ENCODE measurements around the gene PLS3. TPM values are rescaled to one million over a fixed set of nuclear protein-coding genes. Genes with fewer than 3 reads are reported as not detected.

Gene PLS3, protein sequence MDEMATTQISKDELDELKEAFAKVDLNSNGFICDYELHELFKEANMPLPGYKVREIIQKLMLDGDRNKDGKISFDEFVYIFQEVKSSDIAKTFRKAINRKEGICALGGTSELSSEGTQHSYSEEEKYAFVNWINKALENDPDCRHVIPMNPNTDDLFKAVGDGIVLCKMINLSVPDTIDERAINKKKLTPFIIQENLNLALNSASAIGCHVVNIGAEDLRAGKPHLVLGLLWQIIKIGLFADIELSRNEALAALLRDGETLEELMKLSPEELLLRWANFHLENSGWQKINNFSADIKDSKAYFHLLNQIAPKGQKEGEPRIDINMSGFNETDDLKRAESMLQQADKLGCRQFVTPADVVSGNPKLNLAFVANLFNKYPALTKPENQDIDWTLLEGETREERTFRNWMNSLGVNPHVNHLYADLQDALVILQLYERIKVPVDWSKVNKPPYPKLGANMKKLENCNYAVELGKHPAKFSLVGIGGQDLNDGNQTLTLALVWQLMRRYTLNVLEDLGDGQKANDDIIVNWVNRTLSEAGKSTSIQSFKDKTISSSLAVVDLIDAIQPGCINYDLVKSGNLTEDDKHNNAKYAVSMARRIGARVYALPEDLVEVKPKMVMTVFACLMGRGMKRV
- 252 and 370 TPM in 2 replicates for total RNA-seq (2012; rRNA removed)
- polyA plus RNA-seq (2012; rRNA removed): 123 and 158 TPM in 2 replicates
- 14.7 and 45.1 TPM in 2 replicates for polyA plus RNA-seq (2012; cell fraction: cytosol; rRNA removed)
- 5.9 and 65.2 TPM in 2 replicates for polyA plus RNA-seq (2012; cell fraction: nucleus; rRNA removed; ENCODE audit: low replicate concordance)
- percentile 89 among the genes with signal in this experiment for Bru-seq, nascent RNA
- percentile 79 among the genes with signal in this experiment for BruChase-seq, experiment 1, labeled RNA remaining after a 6-hour chase
- BruChase-seq, experiment 2, labeled RNA remaining after a 2-hour chase: percentile 68 among the genes with signal in this experiment
- long read RNA-seq, transcript PLS3-209 (16 exons, 3,037 nt): minor isoform, 6 of 345 reads
- long read RNA-seq, transcript PLS3-202 (16 exons, 3,280 nt): major isoform, 304 of 345 reads
- long read RNA-seq, partial matches to known transcripts: 12 of 345 reads
- long read RNA-seq, other reads (novel, unspliced or antisense): 23 of 345 reads

- Histone ChIP-seq H4K20me1 (ENCODE audit: insufficient read depth, low read length) (peaks cover 4% of the 10 kb centered on the region; the same call in 1 of the 2 replicates), H3K18ac (ENCODE audit: low read depth, low read length) (peak within 1 kb of the TSS; percentile 95), H3K23ac (ENCODE audit: low read depth, low read length) (peak within 1 kb of the TSS; percentile 90), H3K4me2 (ENCODE audit: low read depth, low read length) (peak within 1 kb of the TSS; percentile 79), H2BK20ac (ENCODE audit: low read depth, low read length) (peak within 1 kb of the TSS; percentile 58; the same call in 1 of the 2 replicates), H3K4ac (ENCODE audit: low read depth, low read length) (peak within 1 kb of the TSS; percentile 84), H3K79me1 (ENCODE audit: low read depth in 1 of 2, low read length in 2 of 2) (peaks cover 0 to 5% of the 10 kb centered on the region in 2 experiments; a peak in 1 of 4 replicates), H2AK5ac (ENCODE audit: low read depth, low read length) (peak within 1 kb of the TSS; percentile 69), H3K36me3 (ENCODE audit: control insufficient read depth, insufficient read depth, low read length) (no peaks in the 10 kb centered on the region), H3K4me3 (ENCODE audit: insufficient read depth, low read depth, low read length) (peak within 1 kb of the TSS; percentile 99), H4K91ac (ENCODE audit: insufficient read depth, low read depth, low read length) (peak within 1 kb of the TSS; percentile 78), H3K9me3 (ENCODE audit: control insufficient read depth, insufficient read depth, low read length) (no peaks in the 10 kb centered on the region), H3K9me1 (ENCODE audit: insufficient read depth, low read length) (no peaks in the 10 kb centered on the region), H2BK120ac (ENCODE audit: low read depth, low read length) (peak within 1 kb of the TSS; percentile 65), H3K27ac (ENCODE audit: insufficient read depth, low read length) (peak within 1 kb of the TSS; percentile 99), H3K9ac (ENCODE audit: low read depth, low read length) (peak within 1 kb of the TSS; percentile 99), H3K27me3 (ENCODE audit: control insufficient read depth, insufficient read depth, low read length) (peaks cover 2% of the 10 kb centered on the region; the same call in 1 of the 2 replicates), H2BK5ac (ENCODE audit: low read depth, low read length, poor library complexity, severe bottlenecking) (peak within 1 kb of the TSS; percentile 92), H4K5ac (ENCODE audit: low read depth, low read length) (peak within 1 kb of the TSS; percentile 75), H2AFZ (replicated peaks; ENCODE audit: low read length, poor library complexity) (peak within 1 kb of the TSS; percentile 82), H2BK15ac (ENCODE audit: low read depth, low read length) (peak within 1 kb of the TSS; percentile 81), H3K56ac (ENCODE audit: extremely low read depth, insufficient read depth, low read length) (peak within 1 kb of the TSS; percentile 83), H2AK9ac (replicated peaks; ENCODE audit: low read depth, low read length, poor library complexity) (peak within 1 kb of the TSS; percentile 93), H4K8ac (ENCODE audit: low read depth in 2 of 2, low read length in 2 of 2) (peak within 1 kb of the TSS; percentile 81 to 82), H3K4me1 (ENCODE audit: control insufficient read depth, insufficient read depth, low read length) (peaks cover 3% of the 10 kb centered on the region), H3K14ac (replicated peaks; ENCODE audit: low read depth, low read length) (peak within 1 kb of the TSS; percentile 84)
- ChIA-PET CTCF (interaction anchor here (0.6 kb wide), 1 partner anchor 99 kb away, joined by 3 read pairs; no protein-coding TSS in a partner anchor), POLR2A (ENCODE audit: unreplicated experiment) (no interaction called here)
- in situ Hi-C loops (cut with MboI; ENCODE audit: low sequenced_read_pairs): loop anchor here (5.0 kb wide), 1 partner anchor 219 kb away; no protein-coding TSS in a partner anchor
- intact Hi-C loops (cut with micrococcal nuclease): loop anchor here (1.0 to 5.0 kb wide), 3 partner anchors 82 to 329 kb away; partner anchors contain the start of gene LRCH2
- dilution Hi-C loops (cut with HindIII; ENCODE audit: low sequenced_read_pairs, unreplicated experiment): no loop called here
- whole genome bisulfite sequencing, 2 experiments (ENCODE audit: extremely low coverage in 2 of 2, insufficient read length in 1 of 2): 8% methylated on average over 10 of the region's 40 CpGs; no CpG with 5 or more reads in 1 of the 2 experiments
- peak; percentile 83 for DNase-seq
- no TSS peak for BruUV-seq (replicated peaks)
- TF ChIP-seq SMC3 (IDR thresholded peaks at IDR 0.05; ENCODE audit: low read depth, low read length) (no peak), RCOR1 (IDR thresholded peaks at IDR 0.05; ENCODE audit: insufficient replicate concordance, low read length) (no peak), NFE2L2 (IDR thresholded peaks at IDR 0.05; ENCODE audit: low read depth, low read length) (no peak), POLR2A (IDR thresholded peaks at IDR 0.05; ENCODE audit: low read depth, low read length) (peak; percentile 79), MAZ (IDR thresholded peaks at IDR 0.05; ENCODE audit: borderline replicate concordance, low read depth, low read length) (peak; percentile 96)
- TF ChIP-seq, protein P1, sequence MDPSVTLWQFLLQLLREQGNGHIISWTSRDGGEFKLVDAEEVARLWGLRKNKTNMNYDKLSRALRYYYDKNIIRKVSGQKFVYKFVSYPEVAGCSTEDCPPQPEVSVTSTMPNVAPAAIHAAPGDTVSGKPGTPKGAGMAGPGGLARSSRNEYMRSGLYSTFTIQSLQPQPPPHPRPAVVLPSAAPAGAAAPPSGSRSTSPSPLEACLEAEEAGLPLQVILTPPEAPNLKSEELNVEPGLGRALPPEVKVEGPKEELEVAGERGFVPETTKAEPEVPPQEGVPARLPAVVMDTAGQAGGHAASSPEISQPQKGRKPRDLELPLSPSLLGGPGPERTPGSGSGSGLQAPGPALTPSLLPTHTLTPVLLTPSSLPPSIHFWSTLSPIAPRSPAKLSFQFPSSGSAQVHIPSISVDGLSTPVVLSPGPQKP (IDR thresholded peaks at IDR 0.05; ENCODE audit: borderline replicate concordance, low read depth, low read length): no peak
- TF ChIP-seq, protein P2, sequence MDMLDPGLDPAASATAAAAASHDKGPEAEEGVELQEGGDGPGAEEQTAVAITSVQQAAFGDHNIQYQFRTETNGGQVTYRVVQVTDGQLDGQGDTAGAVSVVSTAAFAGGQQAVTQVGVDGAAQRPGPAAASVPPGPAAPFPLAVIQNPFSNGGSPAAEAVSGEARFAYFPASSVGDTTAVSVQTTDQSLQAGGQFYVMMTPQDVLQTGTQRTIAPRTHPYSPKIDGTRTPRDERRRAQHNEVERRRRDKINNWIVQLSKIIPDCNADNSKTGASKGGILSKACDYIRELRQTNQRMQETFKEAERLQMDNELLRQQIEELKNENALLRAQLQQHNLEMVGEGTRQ (IDR thresholded peaks at IDR 0.05; ENCODE audit: low read depth, low read length): peak; percentile 8; the same call in 1 of the 2 replicates
- ATAC-seq (ENCODE audit: low read depth): peak; percentile 86
Observed at GRCh38 chrX:115560978-115561604, at the start of gene PLS3. Gene PLS3, plus strand, starts transcription at chrX:115561174. Its CDS starts 49,077 bp downstream, at chrX:115610251.

All from IMR-90 (cell line).